ENCODE results near the gene GRIK3.

GRCh38 chr1:36796106-36796590, 238.2 kb downstream of the GRIK3 start:
- TF ChIP-seq YY1 (IDR thresholded peaks at IDR 0.05; ENCODE audit: low read depth, low read length), result no peak
- no peak for TF ChIP-seq EZH2 (IDR thresholded peaks at IDR 0.05; ENCODE audit: low read depth, low read length, severe bottlenecking)
- TF ChIP-seq, protein P1, sequence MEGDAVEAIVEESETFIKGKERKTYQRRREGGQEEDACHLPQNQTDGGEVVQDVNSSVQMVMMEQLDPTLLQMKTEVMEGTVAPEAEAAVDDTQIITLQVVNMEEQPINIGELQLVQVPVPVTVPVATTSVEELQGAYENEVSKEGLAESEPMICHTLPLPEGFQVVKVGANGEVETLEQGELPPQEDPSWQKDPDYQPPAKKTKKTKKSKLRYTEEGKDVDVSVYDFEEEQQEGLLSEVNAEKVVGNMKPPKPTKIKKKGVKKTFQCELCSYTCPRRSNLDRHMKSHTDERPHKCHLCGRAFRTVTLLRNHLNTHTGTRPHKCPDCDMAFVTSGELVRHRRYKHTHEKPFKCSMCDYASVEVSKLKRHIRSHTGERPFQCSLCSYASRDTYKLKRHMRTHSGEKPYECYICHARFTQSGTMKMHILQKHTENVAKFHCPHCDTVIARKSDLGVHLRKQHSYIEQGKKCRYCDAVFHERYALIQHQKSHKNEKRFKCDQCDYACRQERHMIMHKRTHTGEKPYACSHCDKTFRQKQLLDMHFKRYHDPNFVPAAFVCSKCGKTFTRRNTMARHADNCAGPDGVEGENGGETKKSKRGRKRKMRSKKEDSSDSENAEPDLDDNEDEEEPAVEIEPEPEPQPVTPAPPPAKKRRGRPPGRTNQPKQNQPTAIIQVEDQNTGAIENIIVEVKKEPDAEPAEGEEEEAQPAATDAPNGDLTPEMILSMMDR (IDR thresholded peaks at IDR 0.05; ENCODE audit: control extremely low read depth in 1 of 3, insufficient read depth in 1 of 3, low read depth in 1 of 3, low read length in 3 of 3), result no peak
- no peak for TF ChIP-seq USF2 (IDR thresholded peaks at IDR 0.05; ENCODE audit: low read length)
- no peak for TF ChIP-seq SIN3A (conservative IDR thresholded peaks at IDR 0.05 in 1 of 2, IDR thresholded peaks at IDR 0.05 in 1 of 2; ENCODE audit: low read depth in 1 of 2, low read length in 2 of 2)
- no peak for TF ChIP-seq KDM1A (IDR thresholded peaks at IDR 0.05; ENCODE audit: borderline replicate concordance, low read length)
- no peak for TF ChIP-seq TBP (IDR thresholded peaks at IDR 0.05; ENCODE audit: low read depth, low read length)
- TF ChIP-seq FOSL1 (IDR thresholded peaks at IDR 0.05; ENCODE audit: insufficient read depth, low read depth, low read length), result no peak
- TF ChIP-seq CHD1 (IDR thresholded peaks at IDR 0.05; ENCODE audit: low read depth, low read length), result no peak
